T-helper 22 cell (primary cell): ENCODE data around the gene TRA2B.

Experiments
- DNase-seq: peaks from one replicate; pipeline ENCODE4 v3.0.0-alpha.2; 2020; ENCODE audit warnings: low read depth

TRA2B gene

GRCh38 chr3:185950728-185951127 lies 12.9 kb upstream of the TRA2B start:
- DNase-seq = no peak

GRCh38 chr3:185949515-185949914 lies 11.7 kb upstream of the TRA2B start:
- DNase-seq = no peak

GRCh38 chr3:185948292-185948691 lies 10.5 kb upstream of the TRA2B start:
- DNase-seq = no peak

- DNase-seq = no peak
Observed at GRCh38 chr3:185943760-185944106, 5.9 kb upstream of the TRA2B start.

- peak; percentile 60 for DNase-seq
Observed at GRCh38 chr3:185942907-185943759, 5.3 kb upstream of the TRA2B start.

GRCh38 chr3:185942396-185942795 lies 4.6 kb upstream of the TRA2B start:
- no peak for DNase-seq

- no peak for DNase-seq
Observed at GRCh38 chr3:185940951-185941350, 3.1 kb upstream of the TRA2B start.

- no peak for DNase-seq
Observed at GRCh38 chr3:185939721-185940120, 1.9 kb upstream of the TRA2B start.

- DNase-seq = peak; percentile 76
Observed at GRCh38 chr3:185936814-185937688, 763 bp downstream of the TRA2B start.

- no peak for DNase-seq
Observed at GRCh38 chr3:185936273-185936629, 1.6 kb downstream of the TRA2B start.

GRCh38 chr3:185935465-185936272 lies 2.1 kb downstream of the TRA2B start:
- no peak for DNase-seq

GRCh38 chr3:185934767-185935464 lies 2.9 kb downstream of the TRA2B start:
- DNase-seq = no peak

- DNase-seq = no peak
Observed at GRCh38 chr3:185934174-185934557, 3.6 kb downstream of the TRA2B start.

GRCh38 chr3:185933374-185934173 lies 4.2 kb downstream of the TRA2B start:
- DNase-seq = no peak

- DNase-seq = no peak
Observed at GRCh38 chr3:185931777-185932612, 5.8 kb downstream of the TRA2B start.

GRCh38 chr3:185930393-185931107 lies 7.3 kb downstream of the TRA2B start:
- no peak for DNase-seq

- no peak for DNase-seq
Observed at GRCh38 chr3:185929192-185930151, 8.3 kb downstream of the TRA2B start.

- no peak for DNase-seq
Observed at GRCh38 chr3:185928496-185928895, 9.3 kb downstream of the TRA2B start.
